HG03280 (cell line): ENCODE data around the gene ABCG8.

Experiments
- ATAC-seq: cut with Tn5 transposase; IDR thresholded peaks from one replicate; pipeline ENCODE4 v1.9.1; 2021; ENCODE audit warnings: mild to moderate bottlenecking, moderate library complexity; ENCODE audit not compliant: unreplicated experiment

Gene ABCG8

DNA sequence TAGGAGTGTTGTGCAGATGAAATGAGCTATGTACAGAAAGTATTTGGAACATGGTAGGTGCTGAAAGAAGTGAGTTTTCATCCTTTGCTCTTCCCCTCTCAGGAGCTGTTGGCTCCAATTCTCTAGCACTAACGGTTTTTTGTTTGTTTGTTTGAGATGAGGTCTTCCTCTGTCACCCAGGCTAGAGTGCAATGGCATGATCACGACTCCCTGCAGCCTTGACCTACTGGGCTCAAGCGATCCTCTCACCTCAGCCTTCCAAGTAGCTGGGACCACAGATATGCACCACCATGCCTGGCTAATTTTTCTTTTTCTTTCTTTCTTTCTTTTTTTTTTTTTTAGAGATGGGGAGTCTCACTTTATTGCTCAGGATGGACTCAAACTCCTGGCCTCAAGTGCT, 12.9 kb upstream of the ABCG8 start:
- no peak for ATAC-seq

DNA sequence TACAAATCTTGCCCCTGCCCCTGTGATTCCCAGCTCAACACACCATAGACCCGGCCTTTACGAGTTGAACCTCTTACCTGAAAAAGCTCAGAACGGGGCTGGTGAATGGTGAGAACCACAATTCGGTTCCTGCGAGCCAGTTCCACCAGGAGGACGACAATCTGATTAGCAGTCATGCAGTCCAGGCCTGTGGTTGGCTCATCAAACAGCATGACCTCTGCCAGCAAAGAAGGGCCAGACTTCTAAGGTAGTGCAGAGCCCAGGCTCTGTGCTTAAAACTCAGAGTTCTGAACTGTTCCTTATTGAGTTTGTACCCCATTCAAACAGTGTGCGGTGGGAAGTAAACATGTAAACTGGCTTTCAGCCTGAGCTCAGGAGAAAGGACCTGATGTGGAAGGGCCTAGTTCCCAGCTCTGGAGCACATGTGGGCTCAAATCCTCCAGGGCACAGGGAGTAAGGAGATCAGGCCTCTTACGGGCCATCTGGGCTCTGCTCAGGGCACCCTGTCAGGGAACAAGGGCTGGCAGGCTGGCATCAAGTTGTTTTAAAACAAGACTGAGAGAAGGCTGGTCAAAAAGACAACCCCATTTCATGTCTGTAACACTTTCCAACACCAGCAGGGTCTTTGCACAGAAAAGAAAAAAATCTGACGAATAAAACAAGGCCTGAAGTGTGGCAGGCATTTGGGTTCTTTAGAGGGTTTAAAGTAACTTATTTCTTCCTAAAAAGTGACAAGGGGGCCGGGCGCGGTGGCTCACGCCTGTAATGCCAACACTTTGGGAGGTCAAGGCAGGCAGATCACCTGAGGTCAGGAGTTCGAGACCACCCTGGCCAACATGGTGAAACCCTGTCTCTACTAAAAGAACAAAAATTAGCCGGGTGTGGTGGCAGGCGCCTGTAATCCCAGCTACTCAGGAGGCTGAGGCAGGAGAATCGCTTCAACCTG, 12.2 kb upstream of the ABCG8 start:
- no peak for ATAC-seq

DNA sequence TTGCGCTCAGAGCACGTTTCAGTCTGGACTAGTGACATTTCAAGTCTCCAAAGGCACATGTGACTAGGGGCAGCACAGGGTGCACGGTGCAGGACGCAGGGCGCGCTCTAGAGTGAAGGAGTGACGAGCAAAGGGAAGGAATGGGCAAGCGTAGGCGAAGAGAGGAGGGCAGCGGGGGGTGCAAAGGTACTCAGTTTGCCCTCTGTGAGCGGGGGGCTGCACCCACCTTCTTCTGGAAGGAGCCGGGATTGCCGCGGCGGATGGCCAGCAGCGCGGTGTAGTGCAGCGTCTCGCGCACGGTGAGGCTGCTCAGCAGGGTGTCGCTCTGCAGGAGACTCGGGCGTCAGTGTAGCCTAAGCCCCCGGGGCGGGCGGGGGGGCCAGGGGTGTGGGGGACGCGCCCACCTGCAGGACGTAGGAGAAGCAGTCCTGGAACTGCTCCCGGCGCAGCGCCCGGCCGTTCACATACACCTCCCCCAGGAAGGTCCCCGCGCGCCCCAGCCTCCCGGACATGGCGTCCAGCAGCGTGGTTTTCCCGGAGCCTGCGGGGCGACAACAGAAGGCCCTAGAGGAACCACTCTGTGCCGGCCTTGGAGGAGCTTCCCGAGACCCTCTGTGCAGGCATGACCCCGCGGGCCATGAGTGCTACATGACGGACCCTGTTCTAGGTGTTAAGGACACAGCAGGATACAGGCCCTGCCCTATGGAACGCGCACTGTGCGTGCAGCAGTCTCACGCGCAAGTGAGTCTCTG, 7.1 kb upstream of the ABCG8 start:
- ATAC-seq: no peak

DNA sequence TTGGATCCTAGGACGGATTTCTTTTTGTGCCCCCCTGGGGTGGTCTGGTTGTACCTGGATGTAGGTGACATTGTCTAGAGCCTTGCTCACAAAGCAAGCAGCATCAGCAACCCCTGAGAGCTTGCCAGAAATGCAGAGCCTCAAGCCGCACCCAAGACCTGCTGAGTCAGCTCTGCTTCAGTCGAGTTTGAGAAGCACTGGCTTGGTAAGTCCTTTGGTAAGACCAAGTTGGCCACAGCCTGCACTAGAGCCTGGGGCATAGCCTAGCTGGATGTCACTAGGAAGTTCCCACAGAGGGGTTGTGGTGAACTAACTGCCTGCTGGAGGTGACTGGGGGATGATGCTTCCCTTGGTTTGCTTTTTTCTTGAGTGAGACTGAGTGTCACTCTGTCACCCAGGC, 6.3 kb upstream of the ABCG8 start:
- no peak for ATAC-seq

DNA sequence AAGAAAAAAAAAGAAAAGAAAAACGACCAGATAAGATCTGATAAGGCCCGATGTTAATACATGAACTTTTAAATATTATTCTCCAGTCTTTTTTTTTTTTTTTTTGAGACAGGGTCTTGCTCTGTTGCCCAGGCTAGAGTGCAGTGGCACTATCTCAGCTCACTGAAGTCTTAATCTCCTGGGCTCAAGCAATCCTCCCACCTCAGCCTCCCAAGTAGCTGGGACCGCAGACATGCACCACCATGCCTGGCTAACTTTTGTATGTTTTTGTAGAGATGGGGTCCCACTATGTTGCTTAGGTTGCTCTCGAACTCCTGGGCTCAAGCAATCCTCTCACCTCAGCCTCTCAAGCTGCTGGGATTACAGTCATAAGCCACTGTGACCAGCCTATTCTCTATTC, 1.7 kb upstream of the ABCG8 start:
- ATAC-seq: no peak

DNA sequence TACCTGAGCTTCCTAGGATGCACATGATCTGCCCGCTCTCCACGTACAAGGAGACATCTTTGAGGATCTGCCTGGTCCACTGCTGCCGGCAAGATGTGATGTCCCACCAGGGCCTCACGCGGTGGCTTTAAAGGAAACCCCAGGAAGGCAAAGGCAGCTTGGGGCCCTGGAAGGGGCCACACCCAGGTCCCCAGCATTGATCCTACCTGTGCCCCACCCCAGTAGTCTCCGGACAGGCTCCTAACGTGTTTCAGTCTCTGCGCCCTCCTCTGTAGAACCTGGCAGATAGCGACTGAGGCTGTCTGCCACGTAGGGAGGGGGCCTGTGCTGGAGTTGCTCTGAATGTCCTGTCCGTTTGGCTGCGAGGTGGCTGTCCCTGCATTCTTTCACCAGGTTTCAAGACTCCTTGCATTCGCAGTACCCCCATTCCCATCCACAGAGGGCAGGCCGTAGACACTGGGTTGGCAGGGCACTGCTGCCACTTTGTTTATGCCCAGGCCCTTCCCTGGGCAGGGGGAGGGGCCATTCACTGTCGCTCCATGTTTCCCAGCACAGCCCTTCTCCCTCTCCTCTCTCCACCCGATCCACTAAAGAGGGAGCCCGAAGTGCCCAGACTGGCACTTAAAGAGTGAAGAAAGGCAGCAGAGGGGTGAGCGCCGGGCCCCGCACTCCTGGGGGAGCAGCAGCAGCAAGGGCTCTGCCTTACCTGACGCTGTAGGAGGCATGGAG, 776 bp upstream of the ABCG8 start:
- no peak for ATAC-seq

DNA sequence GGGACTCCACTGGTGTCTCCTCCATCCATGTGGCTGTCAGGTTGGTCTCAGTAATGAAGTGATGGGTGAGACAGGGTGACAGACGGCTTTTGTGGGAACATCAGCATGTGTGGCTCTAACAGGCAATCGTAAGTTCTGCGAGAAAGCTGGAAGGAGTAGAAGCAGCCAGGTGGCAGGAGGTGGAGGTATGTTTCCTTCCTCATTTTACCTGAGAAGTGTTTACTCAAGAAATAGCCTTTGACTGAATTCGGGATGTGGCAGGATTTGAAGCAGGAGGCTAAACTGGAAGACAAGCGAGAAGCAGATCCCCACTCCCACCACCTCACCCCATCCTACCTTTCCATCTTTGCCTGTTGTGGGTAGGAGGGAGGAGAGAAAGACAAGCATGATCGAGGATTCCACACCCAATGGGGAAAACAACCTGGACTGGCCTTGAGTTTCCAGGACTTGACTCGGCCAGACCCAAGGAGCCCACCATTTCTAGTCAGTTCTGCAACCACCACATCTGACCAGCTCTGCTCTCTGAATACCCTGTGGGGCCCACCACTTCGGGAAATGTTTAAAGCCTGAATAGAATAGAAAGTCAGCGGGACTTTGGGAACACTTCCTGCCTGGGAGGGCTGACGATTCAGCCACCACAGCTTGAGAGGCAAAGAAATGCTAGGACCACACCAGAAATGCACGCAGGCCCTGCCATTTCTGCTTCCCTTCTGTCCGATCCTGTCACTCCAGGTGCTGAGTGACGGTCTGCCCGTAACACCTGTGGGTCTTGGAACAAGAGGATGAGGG, 1.2 kb downstream of the ABCG8 start:
- no peak for ATAC-seq

DNA sequence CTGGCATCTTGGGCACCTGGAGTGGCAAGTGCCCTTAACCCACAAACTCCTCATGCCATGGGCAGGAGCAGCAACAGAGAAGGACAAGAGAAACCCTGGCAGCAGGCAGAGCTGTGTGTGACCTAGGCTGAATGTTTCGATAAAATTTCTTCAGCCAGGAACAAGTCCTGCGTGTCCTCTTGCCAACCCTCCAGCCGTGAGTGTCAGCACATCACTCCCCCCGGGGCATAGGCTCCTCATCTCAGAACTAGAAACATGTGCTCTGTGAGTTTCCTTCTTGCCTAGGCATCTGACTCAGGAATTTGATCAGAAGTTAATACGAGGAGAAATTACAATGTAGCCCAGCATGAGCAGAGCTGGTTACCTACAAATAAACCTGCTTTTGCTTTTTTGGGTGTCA, 2.2 kb downstream of the ABCG8 start:
- ATAC-seq: no peak

DNA sequence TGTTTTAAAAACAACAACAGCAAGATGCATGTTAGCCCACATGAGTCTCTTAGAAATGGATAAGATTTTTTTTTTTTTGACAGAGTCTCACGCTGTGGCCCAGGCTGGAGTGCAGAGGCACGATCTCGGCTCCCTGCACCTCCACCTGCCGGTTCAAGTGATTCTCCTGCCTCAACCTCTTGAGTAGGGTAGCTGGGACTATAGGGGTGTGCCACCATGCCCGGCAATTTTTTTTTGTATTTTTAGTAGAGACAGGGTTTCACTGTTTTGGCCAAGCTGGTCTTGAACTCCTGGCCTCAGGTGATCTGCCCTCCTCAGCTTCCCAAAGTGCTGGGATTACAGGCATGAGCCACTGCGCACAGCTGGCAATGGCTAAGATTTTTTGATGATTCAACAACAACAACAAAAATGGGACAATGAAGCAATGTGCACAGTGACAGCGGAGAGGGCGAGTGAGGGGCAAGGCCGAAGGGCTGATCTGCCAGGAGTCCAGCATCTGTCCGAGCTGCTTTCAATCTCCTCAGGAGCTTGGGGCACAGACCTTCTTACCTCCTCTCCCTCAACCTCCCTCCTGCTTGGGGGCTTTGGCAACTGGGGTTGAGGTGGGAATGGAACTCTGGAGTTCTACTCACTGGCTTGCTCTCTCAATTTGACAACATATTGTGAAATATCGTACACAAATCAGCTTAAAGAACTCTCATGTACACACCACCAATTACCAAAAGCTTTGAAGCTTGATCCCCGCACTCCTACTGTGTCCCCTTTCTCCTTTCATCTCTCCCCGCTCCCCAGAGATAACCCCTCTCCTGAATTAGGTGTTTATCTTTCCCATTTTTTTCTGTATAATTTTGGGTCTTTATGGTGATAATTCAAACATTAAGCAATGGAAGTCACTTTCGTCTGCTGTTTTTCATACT, 3.4 kb downstream of the ABCG8 start:
- ATAC-seq: no peak

DNA sequence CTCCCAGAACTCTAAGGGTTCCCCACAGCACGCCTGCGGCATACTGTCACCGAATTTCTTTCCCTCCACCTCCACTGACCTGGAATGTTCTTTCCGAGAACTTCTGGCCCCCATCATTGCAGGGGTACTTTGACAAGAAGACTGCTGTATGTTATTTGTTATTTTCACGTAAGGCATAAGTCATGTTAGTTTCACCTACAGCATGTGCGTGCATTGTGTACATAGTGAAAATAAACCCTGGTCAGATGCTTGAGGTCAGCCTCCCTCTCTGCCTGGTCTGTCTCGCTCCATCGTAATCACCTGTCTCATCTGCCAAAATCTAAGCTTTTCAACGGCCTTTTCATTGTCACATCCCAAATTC, 4.1 kb downstream of the ABCG8 start:
- no peak for ATAC-seq

DNA sequence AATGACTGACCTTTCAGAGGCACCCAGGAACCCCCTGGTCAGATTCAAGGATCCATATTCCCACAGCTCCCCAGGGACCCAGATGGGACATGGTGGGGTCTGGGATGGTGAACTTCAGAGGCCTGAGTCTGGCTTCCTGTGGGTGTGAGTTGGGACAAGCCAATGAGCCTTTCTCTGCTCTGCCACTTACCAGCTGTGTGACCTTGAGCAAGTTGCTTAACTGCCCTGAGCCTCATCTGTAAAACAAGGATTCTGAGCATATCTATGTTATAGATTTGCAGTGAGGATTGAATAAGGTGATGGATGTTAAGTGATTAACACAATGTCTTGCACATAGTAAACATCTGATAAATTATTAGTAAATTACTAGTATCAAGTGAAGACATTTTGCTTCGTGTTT, 6.4 kb downstream of the ABCG8 start:
- ATAC-seq: no peak

DNA sequence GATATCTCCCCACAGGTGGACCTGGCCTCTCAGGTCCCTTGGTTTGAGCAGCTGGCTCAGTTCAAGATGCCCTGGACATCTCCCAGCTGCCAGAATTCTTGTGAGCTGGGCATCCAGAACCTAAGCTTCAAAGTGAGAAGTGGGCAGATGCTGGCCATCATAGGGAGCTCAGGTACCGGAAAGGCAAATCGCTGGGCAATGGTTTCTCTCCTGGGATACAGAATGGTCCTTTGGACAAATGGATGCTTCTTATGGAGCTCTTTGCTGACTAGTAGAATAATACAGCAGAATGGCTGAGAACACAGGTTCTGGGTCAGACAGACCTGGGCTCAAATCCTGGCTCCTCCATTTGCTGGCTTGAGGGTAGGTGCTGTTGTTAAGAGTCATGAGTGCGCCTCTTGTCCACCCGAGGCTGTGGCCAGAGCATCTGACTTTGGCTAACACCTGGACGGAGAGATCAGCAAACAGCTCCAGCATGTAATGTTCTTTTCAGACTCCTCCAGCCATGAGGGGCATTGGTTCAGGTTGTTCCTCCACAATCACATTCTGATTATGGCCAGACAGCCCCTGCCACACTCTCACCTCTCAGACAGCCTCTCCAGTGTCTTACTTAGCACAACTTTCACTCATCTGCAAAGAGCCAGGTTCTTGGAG, 7.5 kb downstream of the ABCG8 start:
- ATAC-seq: no peak

DNA sequence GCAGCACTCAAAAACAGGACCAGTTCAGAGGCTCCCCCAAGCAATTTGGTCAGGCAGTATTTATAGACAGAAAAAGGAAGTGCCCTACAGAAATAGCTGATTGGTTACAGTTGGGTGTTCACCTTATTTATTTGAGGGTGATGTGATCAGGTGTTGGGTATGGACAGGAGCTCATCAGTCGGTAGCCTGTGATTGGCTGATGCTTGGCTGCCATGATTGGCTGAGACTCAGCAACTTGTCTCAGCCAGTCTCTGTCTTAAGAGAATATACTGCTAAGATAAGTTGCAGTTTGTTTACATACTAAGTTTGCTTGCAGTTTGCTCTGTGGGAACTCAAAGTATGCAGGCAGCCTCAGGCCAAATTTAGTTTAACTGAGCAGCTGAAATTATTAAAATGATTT, 9.4 kb downstream of the ABCG8 start:
- no peak for ATAC-seq

DNA sequence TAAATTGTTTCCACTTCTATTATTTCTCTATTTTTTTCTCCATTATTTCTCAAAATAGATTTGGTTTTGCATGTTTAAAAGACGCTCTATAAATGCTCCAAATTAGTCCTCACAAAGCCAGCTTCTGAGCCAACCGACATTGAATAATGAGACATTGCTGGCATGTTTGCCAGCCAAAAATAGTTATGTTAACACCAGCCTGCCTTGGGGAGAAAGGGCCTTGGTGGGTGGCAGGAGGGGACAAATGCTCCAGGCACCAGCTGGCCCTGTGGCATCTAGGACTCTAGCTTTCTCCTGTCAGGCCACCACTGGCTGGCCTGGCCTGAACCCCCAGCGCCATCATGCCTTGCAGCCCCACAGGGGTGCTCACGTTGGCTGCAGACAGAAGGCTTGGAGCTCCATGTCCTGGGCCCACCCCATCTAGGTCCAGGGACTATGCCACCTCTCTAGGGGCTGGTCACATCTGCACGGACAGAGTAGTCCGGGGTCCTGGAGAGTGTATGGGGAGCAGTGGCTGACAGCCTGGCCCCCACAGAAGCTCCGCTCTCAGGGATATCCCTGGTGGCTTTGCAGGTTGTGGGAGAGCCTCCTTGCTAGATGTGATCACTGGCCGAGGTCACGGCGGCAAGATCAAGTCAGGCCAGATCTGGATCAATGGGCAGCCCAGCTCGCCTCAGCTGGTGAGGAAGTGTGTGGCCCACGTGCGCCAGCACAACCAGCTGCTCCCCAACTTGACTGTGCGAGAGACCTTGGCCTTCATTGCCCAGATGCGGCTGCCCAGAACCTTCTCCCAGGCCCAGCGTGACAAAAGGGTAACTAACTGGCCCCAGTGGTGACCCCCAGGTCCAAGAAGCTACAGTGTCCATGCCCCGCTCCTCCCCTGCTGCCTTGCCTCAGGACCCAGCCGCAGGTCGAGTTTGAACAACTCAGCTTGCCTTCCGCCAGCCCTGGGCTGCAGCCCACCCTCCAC, 12.5 kb downstream of the ABCG8 start:
- ATAC-seq: no peak

DNA sequence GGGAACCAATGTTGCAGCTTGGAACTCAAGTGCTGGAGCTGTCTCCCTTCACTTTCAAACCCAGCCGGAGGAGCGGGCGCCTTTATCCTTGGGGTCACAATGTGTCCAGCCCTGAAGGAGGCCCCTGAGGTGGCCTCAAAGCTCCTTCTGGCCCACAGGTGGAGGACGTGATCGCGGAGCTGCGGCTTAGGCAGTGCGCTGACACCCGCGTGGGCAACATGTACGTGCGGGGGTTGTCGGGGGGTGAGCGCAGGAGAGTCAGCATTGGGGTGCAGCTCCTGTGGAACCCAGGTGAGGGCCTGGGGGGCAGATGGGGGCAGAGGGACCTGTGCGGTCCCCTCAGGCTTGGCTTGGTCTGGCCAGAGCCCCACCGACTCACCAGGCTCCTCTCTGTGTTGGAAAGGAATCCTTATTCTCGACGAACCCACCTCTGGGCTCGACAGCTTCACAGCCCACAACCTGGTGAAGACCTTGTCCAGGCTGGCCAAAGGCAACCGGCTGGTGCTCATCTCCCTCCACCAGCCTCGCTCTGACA, 13.5 kb downstream of the ABCG8 start:
- ATAC-seq: no peak

DNA sequence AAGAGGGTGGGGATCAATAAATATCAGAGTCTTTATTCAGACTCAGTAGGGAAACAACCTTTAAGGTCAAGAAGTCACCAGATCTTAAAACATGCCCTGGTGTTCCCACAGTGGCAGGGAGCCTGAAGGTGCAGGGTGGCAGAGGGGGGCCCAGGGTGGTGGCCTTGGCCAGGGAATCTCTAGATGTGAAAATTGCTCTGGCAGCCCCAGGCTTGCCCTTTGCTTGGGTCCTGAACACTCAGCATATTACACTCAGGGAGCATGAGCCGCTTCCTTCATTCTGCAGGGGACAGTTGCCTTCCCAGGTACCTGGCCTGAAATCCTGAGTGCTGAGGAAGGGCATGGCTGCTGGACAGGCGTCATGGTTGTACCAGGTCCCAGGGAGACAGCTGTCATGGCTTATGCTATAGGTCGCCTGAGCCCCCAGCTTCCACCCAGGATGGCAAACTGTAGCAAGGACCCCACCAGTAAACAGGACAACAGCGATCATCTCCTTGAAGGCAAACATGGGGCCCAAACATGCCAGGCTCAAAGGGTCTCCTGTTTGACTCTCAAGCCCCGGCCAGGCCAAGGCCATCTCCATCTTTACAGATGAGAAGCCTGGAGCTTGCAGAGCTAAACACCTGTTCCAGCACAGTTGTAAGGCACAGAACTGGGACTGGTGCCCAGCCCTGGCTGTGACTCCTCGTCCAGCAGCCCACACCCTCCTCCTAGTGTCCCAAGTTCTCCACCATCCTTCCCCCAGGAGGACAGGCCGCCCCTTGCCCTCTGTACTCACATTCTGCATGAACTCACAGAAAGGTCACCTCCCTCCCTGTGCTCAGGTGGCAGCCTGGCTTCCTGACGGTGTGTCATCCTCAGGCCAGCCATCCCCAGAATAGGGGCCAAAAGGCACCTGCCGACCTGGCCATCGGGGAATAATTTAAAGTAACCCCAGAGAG, 14.6 kb downstream of the ABCG8 start:
- ATAC-seq: no peak

DNA sequence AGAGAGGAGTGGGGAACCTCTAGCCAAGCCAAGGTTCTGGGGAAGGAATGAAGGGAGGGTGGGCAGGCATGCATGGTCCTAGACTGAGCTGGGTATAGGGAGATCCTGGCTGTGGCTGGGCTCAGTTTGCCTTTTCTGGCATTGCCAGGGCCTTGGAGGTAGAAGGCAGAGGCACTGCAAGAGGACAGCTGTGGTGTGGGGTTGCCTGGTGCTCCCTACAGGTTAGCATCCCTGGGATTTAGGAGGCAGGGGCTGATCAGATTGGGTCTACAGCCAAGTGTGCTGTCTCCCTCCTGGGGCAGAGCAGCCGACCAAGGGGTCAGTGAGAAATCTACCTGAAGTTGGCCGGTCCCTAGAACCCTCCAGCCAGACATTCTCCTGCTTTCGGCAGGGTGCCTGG, 15.9 kb downstream of the ABCG8 start:
- no peak for ATAC-seq
